Cardiac fibroblast (primary cell): ENCODE measurements around the gene TTC22.

Experiments
- DNase-seq, 2 donors: peaks; one replicate each; pipeline versions ENCODE4 v3.0.0 to v3.0.0-alpha.2; 2010; ENCODE audit warnings: low read depth in 2 of 2
- H3K4me3 ChIP-seq, 2 donors: replicated peaks in 1 of 2; 1 replicate in 1 of 2; 2 replicates in 1 of 2; pipeline ENCODE4 v1.5.1; 2011; ENCODE audit warnings: low read depth in 2 of 2, low read length in 2 of 2, mild to moderate bottlenecking in 2 of 2, moderate library complexity in 1 of 2
- CTCF ChIP-seq: IDR thresholded peaks from one replicate; pipeline ENCODE4 v1.5.1; 2011; ENCODE audit warnings: low read depth, mild to moderate bottlenecking, low read length, inconsistent platforms

Gene TTC22

GRCh38 chr1:54757833-54758232 is 43.3 kb downstream of the TTC22 start:
- TF ChIP-seq CTCF, result no peak
- DNase-seq, result no peak
- no peak overlapping the region for H3K4me3 ChIP-seq

- DNase-seq, result no peak
- TF ChIP-seq CTCF, result no peak
- H3K4me3 ChIP-seq, result no peak overlapping the region
Observed at GRCh38 chr1:54754486-54755285, 46.4 kb downstream of the TTC22 start.

- no peak overlapping the region for H3K4me3 ChIP-seq
- no peak for DNase-seq
- no peak for TF ChIP-seq CTCF
Observed at GRCh38 chr1:54754045-54754444, 47.1 kb downstream of the TTC22 start.

- no peak overlapping the region for H3K4me3 ChIP-seq
- TF ChIP-seq CTCF, result no peak
- no peak for DNase-seq
Observed at GRCh38 chr1:54751426-54751825, 49.7 kb downstream of the TTC22 start.

- no peak for DNase-seq
- TF ChIP-seq CTCF, result no peak
- no peak overlapping the region for H3K4me3 ChIP-seq
Observed at GRCh38 chr1:54750596-54750995, 50.5 kb downstream of the TTC22 start.

GRCh38 chr1:54748094-54748835 is 52.9 kb downstream of the TTC22 start:
- no peak for TF ChIP-seq CTCF
- no peak overlapping the region for H3K4me3 ChIP-seq
- DNase-seq, result no peak
